KOPT-K1 (cell line): Measurements from ENCODE around the gene CEP128.
A peak's percentile ranks its signal among the peaks of the same experiment; 100 is the strongest.
"Not testable (repeated sequence)": the region's sequence is repeated elsewhere in the genome, so short reads cannot be mapped to it uniquely, and the experiment has no call there.

ENCODE experiments used
- H3K27ac ChIP-seq: fragments of 200-600 bp; sonication (generic); 2 replicates; pipeline ENCODE4 v1.5.1; 2016; ENCODE audit warnings: antibody characterized with exemption, mild to moderate bottlenecking, low read depth, low read length; ENCODE audit not compliant: poor library complexity, severe bottlenecking
- H3K36me3 ChIP-seq: fragments of 200-600 bp; sonication (generic); 2 replicates; pipeline ENCODE4 v1.5.1; 2017; ENCODE audit warnings: antibody characterized with exemption, mild to moderate bottlenecking, low read length, moderate library complexity; ENCODE audit not compliant: insufficient read depth
- H3K9me3 ChIP-seq: fragments of 200-600 bp; sonication (generic); 2 replicates; pipeline ENCODE4 v1.5.1; 2017; ENCODE audit warnings: antibody characterized with exemption, low read length, mild to moderate bottlenecking; ENCODE audit not compliant: insufficient read depth, poor library complexity, severe bottlenecking

CEP128 gene

DNA sequence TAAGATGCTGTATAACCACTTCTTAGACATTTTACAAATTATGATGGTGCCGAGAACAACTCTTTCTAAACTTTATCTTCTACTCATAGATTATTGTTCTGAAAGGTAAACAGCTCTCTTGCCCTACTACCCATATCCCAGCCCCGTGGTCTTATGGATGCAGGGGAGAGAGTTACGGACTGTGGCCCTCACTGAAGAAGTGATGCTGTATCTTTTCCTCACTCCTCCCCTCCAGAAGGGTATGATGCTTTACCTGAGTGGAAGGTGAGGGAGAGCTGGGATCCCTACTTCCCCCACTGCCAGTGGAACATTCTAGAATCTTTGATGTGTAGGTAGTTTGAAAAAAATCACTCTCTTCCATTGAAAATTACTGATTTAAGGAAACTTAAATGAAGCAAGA, 17.4 kb upstream of the CEP128 start:
- H3K27ac ChIP-seq = peak overlapping the region; percentile 98
- H3K9me3 ChIP-seq = no peaks in the 10 kb centered on the region
- peaks cover 12% of the 10 kb centered on the region; the same call in 1 of the 2 replicates for H3K36me3 ChIP-seq

GRCh38 chr14:80958226-80958625, 16.7 kb upstream of the CEP128 start:
- Histone ChIP-seq H3K36me3 (peaks cover 5% of the 10 kb centered on the region; the same call in 1 of the 2 replicates), H3K27ac (peak overlapping the region; percentile 98), H3K9me3 (no peaks in the 10 kb centered on the region)

DNA sequence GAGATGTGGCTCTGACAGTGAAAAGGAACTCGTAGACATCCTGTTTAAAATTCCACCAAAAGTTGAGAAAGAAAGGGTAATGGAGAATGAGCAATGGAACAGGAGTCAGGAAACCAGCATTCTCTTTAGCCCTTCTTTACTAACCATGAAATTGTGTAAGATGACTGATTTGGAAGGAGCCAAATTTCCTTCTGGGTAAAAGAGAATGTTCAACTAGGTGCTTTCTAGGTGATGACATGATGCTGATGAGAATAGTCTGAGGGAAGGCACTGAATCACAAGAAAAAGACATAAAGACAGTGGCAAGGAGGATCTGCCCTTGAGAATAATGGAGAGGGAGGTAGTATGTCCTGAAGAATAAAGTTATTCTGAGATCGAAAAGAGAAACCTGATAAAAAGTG, 16.1 kb upstream of the CEP128 start:
- H3K9me3 ChIP-seq = no peaks in the 10 kb centered on the region
- peak overlapping the region; percentile 98 for H3K27ac ChIP-seq

DNA sequence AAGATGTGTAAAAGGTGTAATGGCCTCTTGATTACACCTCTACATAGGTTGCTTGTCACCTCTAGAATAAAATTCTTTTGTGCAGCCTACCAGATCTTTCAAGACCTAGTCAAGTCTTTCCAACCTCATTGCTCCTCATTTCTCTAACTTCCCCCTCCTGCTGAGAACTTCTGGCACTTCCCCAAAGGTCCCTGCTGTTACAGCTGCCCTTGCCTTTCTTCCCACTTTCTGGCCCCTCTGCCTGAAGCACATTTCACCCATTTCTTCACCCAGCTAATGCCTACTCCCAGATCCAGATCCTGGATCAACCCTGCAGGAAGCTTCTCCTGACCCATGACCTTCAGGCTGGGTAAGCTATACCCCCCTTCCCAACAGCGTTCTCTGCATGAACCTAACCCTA, 15.4 kb upstream of the CEP128 start:
- H3K27ac ChIP-seq = peak overlapping the region; percentile 98
- no peaks in the 10 kb centered on the region for H3K9me3 ChIP-seq
- peaks cover 4% of the 10 kb centered on the region; the same call in 1 of the 2 replicates for H3K36me3 ChIP-seq

More for the DNA sequence above, 16.1 kb upstream of the CEP128 start:
- H3K36me3 ChIP-seq = peaks cover 4% of the 10 kb centered on the region; the same call in 1 of the 2 replicates

DNA sequence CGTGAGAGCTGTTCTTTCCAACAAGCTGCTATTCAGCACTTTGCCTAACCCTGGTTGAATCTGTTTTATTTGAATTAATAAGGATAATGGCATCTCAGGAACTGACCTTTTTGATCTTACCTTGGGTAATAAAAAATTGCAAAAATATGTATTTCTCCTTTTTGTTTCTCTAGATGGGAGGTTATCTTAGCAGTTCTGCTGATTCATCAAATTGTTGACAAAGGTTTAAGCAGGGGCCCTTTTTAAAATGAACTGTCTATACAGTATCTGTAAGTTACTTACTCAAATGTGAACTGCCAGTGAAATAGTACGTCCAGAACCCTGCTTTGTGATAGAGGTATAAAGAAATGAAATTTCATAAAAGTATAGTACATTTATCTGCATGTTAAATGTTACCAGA, 14.6 kb upstream of the CEP128 start:
- peak overlapping the region; percentile 98 for H3K27ac ChIP-seq
- peaks cover 5% of the 10 kb centered on the region for H3K9me3 ChIP-seq

DNA sequence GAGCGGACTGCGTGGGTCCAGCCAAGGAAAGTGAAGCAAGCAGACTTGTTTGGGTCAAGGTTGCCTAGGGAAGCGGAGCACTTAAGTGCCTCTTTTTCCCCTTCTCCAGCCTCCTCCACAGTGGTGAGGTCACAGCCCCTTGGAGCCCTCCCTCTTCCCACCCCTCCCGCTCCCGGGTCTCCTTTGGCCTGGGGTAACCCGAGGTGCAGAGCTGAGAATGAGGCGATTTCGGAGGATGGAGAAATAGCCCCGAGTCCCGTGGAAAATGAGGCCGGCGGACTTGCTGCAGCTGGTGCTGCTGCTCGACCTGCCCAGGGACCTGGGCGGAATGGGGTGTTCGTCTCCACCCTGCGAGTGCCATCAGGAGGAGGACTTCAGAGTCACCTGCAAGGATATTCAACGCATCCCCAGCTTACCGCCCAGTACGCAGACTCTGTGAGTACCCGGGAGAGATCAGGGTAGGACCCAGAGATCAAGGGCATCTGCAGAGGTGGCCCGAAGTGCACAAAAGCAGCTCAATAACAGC, 13.9 kb upstream of the CEP128 start, which contains the start of gene TSHR:
Gene TSHR (plus strand): TSS at position 206 of the 526 bp plus-strand sequence. CDS start 60 bp downstream, at position 266.
- H3K9me3 ChIP-seq = peaks cover 11% of the 10 kb centered on the region
- peak within 1 kb of the TSS; percentile 98 for H3K27ac ChIP-seq
- H3K36me3 ChIP-seq = peaks cover 13% of the 10 kb centered on the region; the same call in 1 of the 2 replicates

More for the DNA sequence above, 14.6 kb upstream of the CEP128 start:
- H3K36me3 ChIP-seq = peaks cover 11% of the 10 kb centered on the region

DNA sequence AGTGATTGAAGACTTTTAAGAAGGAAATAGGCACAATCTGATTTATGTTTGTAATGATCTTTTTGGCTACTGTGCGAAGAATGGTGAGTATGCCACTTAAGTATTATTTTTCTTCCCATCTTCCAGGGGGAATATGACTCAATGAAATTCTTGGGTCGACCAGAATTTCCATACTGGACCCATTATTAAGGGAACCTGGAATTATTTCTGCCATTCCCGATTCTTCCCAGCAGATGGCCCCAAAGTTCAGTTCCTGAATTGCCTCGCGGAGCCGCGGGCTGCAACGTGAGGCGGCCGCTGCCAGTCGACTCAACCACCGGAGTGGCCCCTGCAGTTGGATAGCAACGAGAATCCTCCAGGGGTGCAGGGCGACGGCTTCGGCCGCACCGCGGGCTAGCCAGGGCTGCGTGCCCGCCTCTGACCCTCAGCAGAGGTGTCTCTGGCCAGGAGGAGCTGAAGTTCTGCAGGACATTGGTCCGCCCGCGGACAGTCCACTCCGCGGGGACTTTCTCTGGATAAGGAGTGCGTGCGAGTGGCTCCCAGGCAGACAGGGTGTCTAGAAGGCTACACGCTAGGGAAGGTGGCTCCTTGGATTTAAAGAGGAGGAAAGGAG, 13.3 kb upstream of the CEP128 start:
- Histone ChIP-seq H3K27ac (peak overlapping the region; percentile 98), H3K9me3 (peaks cover 18% of the 10 kb centered on the region), H3K36me3 (peaks cover 20% of the 10 kb centered on the region; the same call in 1 of the 2 replicates)

DNA sequence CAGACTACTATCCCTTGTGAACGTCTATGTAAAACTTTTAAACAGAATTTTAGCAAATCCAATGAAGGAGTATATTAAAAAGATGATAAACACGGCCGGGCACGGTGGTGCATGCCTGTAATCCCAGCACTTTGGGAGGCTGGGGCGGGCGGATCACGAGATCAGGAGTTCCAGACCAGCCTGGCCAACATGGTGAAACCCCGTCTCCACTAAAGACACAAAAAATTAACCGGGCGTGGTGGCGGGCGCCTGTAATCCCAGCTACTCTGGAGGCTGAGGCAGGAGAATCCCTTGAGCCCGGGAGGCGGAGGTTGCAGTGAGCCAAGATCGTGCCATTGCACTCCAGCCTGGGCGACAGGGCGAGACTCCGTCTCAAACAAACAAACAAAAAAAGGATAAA, 11.7 kb upstream of the CEP128 start:
- H3K27ac ChIP-seq = not testable (repeated sequence)
- Histone ChIP-seq H3K36me3 (peaks cover 29% of the 10 kb centered on the region), H3K9me3 (peaks cover 18% of the 10 kb centered on the region)

- Histone ChIP-seq H3K9me3 (peaks cover 25% of the 10 kb centered on the region), H3K36me3 (peaks cover 45% of the 10 kb centered on the region), H3K27ac (no peak overlapping the region)
Measured at GRCh38 chr14:80951491-80951890, 10.0 kb upstream of the CEP128 start.

GRCh38 chr14:80948291-80948690, 6.8 kb upstream of the CEP128 start:
- Histone ChIP-seq H3K27ac (no peak overlapping the region), H3K36me3 (peaks cover 62% of the 10 kb centered on the region), H3K9me3 (peaks cover 31% of the 10 kb centered on the region)

DNA sequence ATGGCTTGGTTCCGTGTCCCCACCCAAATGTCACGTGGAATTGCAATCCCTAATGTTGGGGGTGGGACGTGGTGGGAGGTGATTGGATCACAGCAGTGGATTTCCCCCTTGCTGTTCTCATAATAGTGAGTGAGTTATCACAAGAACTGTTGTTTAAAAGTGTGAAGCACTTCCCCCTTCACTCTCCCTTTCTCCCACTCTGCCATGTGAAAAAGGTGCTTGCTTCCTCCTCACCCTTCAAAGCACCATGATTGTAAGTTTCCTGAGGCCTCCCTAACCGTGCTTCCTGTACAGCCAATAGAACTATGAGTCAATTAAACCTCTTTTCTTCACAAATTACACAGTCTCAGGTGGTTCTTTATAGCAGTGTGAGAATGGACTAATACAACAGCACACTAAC, 5.3 kb upstream of the CEP128 start:
- H3K27ac ChIP-seq = no peak overlapping the region
- peaks cover 31% of the 10 kb centered on the region for H3K9me3 ChIP-seq
- H3K36me3 ChIP-seq = peaks cover 62% of the 10 kb centered on the region

GRCh38 chr14:80946187-80946586, 4.6 kb upstream of the CEP128 start:
- Histone ChIP-seq H3K9me3 (peaks cover 26% of the 10 kb centered on the region), H3K36me3 (peaks cover 58% of the 10 kb centered on the region), H3K27ac (no peak overlapping the region)

DNA sequence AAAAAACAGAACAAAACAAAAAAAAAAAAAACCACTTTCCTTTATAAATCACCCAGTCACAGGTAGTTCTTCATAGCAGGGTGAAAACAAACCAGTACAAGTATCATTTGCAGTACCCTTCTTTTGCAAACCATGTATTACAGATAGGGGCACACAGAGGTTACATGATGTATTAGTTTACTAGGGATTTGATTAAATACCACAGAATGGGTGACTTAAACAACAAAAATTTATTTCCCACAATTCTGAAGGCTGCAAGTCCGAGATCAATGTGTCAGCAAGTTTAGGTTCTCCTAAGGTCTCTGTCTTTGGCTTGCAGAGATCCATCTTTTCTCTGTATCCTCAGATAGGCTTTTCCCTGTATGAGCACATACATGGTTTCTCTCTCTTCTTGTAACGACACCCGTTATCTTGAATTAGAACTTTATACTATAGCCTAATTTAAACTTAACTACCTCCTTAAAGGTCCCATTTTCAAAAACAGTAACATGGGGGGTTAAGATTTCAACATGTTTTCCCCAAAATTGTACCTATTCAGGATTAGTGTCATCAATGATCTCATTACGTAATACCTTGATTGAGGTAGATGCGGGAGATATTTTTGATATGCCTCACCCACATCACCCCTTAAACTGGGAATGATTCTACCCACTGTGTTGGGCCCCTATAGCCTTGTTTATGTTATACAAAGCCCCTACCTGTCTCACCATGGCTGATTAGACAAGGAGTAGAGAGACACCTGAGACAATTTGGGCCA, 3.5 kb upstream of the CEP128 start:
- peaks cover 15% of the 10 kb centered on the region for H3K9me3 ChIP-seq
- no peak overlapping the region for H3K27ac ChIP-seq
- H3K36me3 ChIP-seq = peaks cover 52% of the 10 kb centered on the region

DNA sequence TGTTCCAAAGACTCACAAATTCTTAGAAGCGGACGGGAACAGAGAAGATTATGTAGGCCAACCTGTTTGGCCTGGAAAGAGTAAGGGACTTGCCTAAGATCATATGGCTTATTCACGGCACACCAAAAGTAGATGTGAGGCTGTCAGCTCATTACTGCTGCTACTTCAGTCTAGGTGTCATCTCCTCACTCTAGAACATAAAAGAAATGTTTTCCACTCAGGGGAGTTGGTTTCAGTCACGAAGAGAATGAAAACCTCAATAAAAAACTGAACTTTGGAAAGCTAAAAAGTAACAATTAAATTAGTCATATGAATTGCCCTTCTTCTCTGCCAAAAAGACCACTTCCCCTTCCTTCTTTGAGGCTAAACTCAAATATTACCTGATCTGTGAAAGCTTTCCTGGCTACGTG, 658 bp upstream of the CEP128 start:
- Histone ChIP-seq H3K36me3 (peaks cover 40% of the 10 kb centered on the region), H3K9me3 (peaks cover 13% of the 10 kb centered on the region), H3K27ac (peak overlapping the region; percentile 43)

GRCh38 chr14:80940146-80940545, 1.4 kb downstream of the CEP128 start:
- Histone ChIP-seq H3K9me3 (peaks cover 3% of the 10 kb centered on the region), H3K27ac (no peak overlapping the region), H3K36me3 (peaks cover 26% of the 10 kb centered on the region)
